GM21619 (cell line): ENCODE data around the gene PRDX4.
"Not testable (repeated sequence)": the region's sequence is repeated elsewhere in the genome, so short reads cannot be mapped to it uniquely, and the experiment has no call there.

Source experiments
- ATAC-seq: cut with Tn5 transposase; IDR thresholded peaks from one replicate; pipeline ENCODE4 v1.9.1; 2021; ENCODE audit not compliant: unreplicated experiment

PRDX4 gene

GRCh38 chrX:23667239-23668177 lies at the start of gene PRDX4:
TSS of gene PRDX4 (plus strand) at chrX:23667493. CDS start at chrX:23667571, 78 bp downstream.
- ATAC-seq, result peak; percentile 59

DNA sequence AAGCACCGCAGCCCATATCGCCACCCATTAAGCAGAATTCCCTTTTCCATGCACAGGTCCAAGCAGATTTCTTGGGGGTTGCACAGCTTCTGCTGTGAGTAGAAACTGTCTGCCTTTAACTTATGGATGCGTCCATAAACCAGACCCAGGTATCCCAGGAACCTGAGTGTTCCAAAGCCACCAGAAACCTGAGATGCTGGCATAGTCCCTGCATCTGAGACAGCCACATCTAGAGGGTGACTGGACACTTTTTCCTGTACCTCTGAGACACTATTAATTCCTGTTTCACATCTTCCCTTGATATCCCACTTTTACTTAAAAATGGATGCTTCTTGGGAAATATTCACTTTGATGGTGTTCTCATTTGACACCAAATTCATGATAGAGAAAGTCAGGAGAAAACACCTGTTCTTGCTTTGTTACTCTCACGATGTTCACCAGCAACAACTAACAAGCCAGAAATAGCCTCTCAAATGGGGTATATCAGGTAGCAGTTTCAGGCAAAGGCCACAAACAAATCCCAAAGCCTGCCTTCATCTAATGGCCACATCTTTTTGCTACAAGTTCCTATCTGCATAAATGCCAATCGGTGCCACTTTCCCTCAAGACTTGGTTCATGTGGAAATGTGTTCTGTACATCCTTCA lies 45.5 kb upstream of the PRDX4 start:
- no peak for ATAC-seq

DNA sequence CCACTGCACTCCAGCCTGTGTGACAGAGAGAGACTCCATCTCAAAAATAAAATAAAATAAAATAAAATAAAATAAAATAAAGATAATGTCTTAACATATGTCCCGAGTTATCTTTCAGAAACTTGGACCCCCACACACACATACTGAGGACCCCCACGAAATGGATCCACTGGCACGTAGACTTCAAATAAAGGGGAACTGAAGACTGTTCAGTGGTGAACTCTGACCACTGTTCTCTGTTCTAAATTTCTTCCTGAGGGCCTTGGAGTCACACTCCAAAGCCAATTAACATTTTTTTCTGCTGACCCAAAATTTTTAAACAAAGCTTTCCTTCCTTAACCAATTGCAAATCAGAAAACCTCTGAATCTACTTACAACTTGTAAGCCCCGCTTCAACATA lies 43.5 kb upstream of the PRDX4 start:
- ATAC-seq, result no peak

DNA sequence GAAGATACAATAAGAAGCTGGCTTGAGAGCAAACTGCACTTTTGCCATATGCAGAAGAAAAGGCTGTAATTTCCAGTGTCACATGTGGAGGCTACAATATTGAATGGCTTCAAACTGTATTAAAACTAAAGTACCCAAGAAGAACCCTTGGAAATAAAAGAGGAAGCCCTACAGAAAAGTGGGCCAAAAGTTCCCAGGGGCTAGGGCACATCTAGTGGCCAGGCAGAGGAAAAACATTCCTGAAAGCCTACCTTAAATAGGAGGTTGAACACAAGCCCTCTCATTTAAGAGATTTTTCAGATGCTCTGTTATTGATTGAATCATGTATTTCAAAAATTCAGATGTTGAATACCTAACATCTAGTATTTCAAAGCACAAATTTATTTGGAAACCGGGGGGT lies 40.6 kb upstream of the PRDX4 start:
- no peak for ATAC-seq

DNA sequence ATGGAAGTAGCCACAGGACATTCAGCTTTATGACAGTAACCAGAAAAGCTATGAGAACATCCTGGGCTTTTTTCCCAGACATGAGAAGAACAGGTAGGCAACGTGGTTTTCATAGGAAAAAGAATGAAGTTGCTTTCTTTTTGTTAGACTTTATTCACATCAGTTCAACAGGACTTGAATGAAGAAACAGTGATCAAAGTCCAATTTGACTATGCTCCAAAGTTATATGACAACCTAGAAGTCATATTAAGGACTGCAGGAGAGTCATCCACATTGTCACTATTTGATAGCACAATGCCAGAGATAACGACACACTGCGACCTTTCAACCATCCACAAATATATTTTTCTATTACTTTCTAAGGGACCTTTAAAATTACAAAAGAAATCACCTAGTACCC lies 39.2 kb upstream of the PRDX4 start:
- no peak for ATAC-seq

DNA sequence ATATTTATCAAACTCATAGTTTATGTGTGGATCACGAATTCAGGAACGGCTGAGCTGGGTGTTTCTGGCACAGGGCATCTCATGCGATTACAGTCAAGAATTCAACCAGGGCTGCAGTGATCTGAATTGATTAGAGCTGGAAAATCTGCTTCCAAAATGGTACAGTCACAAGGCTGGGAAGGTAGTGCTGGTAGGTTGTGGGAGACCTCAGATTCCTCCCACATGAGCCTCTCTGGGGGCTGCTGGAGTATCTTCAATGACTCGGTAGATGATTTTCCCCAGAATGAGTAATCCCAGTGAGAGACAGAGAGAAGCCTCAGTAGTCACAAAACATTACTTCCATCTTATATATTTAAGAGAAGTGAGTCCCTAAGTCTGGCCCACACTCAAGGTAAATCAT lies 36.2 kb upstream of the PRDX4 start:
- ATAC-seq, result no peak

DNA sequence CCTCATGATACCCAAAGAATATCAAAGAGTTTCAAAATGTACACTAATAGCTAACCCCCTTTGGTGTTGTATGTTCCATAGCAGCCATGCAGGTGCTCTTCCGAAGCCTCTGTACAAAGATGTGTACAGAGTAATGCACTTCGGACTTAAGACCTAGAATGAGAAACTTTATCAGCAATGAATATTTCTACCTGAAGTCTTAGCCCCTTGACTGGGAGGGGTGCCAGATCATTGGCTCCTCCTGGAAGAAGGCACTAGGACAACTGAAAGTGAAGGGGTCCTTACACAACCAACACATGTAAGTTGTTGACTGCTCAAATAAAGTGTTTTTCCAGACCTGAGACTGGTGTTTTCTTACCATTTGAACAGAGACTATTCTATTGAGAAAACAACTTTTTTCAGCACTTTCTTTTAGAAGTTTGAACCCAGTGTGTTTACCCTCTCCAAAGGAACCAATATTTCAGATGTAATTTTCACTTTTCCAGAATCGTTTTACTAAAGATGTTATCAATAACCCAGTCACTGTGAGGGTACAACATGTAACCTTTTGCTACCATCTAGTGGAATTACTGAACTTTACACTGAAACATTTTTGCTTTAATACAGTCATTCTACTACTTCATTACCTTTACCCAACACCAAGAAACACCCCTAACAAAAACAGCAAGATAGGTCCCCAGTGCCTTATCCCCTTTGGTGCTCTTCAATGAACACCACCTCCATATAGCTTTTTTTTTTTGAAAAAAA lies 33.3 kb upstream of the PRDX4 start:
- no peak for ATAC-seq

DNA sequence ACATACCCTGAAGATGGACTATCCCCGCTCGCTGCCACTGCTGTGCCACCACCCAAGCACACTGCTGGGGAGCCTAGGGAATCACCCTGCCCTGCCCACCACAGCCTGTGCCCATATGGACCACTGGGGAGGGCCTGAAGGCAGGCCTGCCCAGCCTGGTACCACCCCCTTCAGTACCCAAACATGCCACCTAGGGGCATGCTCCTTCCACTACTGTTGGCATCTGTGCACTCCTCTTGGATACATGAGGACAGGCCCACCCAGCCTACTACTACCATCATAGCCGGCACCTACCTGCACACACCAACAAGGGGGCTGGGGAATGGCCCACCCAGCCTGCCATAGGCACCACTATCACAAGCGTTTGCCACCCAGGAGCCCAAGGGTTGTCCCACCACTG lies 30.1 kb upstream of the PRDX4 start:
- no peak for ATAC-seq

- ATAC-seq, result no peak
Measured at GRCh38 chrX:23643020-23643419, 24.3 kb upstream of the PRDX4 start.

DNA sequence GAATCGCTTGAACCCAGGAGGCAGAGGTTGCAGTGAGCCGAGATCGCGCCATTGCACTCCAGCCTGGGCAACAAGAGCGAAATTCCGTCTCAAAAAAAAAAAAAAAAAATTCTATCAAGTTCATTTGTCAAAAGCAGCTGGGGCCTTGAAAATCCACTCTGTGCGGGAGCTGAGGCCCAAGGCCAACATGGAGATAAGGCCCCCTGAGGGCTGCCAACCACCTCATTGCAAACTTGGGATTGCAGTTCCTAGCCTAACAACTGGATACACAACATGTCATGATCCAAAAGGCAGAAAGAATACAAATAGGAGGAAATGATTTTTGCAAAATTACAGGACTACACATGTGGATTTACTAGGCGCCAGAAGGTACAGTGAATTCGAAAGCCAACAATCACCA lies 22.5 kb upstream of the PRDX4 start:
- ATAC-seq, result no peak

DNA sequence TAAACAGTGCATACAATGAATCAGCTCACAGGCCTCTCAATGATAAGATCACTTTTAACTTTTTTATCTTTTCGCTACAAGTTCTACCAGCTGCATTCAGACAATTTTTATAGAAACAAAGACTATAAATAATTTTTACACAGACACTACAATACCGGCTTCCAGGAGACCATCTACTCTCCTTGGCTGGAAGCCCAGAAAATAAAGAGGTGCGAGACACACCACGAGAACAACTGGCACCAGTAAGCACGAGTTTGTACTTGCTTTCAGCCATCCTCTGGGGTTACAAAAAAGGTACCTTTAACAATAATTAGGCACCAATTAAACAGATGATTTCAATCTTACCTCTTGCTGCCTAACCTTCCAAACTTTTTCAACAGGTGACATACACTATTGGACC lies 11.2 kb upstream of the PRDX4 start:
- ATAC-seq, result no peak

GRCh38 chrX:23656684-23657083 lies 10.6 kb upstream of the PRDX4 start:
- no peak for ATAC-seq

- no peak for ATAC-seq
Measured at GRCh38 chrX:23659339-23659738, 8.0 kb upstream of the PRDX4 start.

DNA sequence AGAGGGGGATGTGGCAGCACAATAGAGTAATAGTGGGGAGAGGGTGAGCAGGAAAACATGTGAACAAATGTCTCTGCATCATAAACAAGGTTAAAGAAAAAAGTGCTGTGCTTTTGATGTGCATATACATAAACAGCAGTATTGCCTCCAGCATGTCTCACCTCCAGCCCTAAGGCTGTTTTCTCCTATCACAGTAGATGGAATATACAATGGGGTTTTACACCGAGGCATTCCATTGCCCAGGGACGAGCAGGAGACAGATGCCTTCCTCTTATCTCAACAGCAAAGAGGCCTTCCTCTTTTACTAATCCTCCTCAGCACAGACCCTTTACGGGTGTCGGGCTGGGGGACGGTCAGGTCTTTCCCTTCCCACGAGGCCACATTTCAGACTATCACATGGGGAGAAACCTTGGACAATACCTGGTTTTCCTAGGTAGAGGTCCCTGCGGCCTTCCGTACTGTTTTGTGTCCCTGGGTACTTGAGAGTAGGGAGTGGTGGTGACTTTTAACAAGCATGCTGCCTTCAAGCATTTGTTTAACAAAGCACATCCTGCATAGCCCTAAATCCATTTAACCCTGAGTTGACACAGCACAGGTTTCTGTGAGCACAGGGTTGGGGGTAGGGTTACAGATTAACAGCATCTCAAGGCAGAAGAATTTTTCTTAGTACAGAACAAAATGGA lies 7.1 kb upstream of the PRDX4 start:
- not testable (repeated sequence) for ATAC-seq

GRCh38 chrX:23660766-23661132 lies 6.5 kb upstream of the PRDX4 start:
- no peak for ATAC-seq

GRCh38 chrX:23661671-23662070 lies 5.6 kb upstream of the PRDX4 start:
- no peak for ATAC-seq

GRCh38 chrX:23662187-23662586 lies 5.1 kb upstream of the PRDX4 start:
- ATAC-seq, result peak; percentile 51

DNA sequence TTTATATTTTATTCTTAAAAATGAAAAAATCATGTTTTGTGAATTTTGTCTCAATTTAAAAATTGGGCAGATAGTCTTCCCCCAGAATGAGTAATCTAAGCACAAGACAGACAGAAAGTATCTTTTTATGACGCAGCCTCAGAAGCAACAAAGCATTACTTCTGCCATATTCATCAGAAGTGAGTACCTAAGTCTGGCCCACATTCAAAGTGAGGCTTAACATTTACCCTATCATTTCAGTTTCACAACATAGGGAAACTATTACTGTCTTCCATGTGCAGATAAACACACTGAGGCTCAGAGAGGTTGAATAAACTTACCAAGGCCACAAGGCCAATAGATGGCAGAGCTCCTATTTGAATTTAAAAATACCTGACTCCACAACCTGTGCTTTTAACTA lies 4.4 kb upstream of the PRDX4 start:
- peak; percentile 50 for ATAC-seq

GRCh38 chrX:23664496-23664895 lies 2.8 kb upstream of the PRDX4 start:
- no peak for ATAC-seq

DNA sequence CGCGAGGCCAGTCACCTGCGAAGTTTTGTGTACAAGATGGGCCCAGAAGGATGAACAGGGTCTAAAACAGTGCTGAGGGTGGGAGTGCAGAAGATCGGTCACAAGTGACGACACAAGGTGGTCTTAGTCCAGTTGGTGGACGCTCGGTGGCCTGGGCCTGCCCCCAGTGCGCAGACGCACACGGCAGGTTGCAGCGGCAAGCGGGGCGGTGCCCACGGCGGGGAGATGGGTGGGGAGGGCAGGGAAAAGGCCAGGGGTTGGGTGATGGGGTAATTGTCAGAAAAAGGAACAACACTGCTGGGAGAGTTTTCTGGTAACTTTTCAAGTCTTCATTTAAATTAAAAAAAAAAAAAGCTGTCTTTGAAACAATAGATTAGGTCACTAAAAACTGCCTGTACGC lies 1.0 kb upstream of the PRDX4 start:
- ATAC-seq, result no peak

DNA sequence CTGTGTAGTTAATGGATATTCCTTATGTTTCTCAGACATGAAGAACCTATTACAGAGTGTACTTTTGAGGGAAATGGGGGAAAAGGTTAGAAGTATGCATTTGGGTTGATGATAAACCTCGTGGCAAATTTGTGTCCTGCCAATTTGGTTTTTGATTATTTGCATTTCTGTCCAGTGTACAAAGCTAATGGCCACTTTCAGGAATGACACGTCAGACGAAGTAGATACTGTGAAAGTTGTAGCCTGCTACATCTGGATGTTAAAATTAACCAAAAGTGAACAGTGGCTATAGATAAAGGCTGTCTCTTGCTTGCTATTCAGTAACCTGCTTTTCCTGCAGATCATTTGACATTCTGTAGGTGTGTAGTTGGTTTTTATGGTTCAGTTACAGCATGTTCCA lies 1.0 kb downstream of the PRDX4 start:
- peak; percentile 55 for ATAC-seq
